H1 (cell line): ENCODE results near the gene OVCA2. TPM values are rescaled to one million over a fixed set of nuclear protein-coding genes. Genes with fewer than 3 reads are reported as not detected.
A peak's percentile ranks its signal among the peaks of the same experiment; 100 is the strongest.

Experiments used
- CTCF ChIA-PET: fragments of 300-600 bp; sonication (Branson Sonifier 250); formaldehyde crosslinking; loops from one replicate; lab custom pipeline; 2021; ENCODE audit not compliant: partially characterized antibody; lab: Charles Lee
- POLR2A ChIA-PET: fragments of 300-600 bp; sonication (Branson Sonifier 250); formaldehyde crosslinking; loops from one replicate; lab custom pipeline; 2021; ENCODE audit warnings: inconsistent platforms; ENCODE audit not compliant: partially characterized antibody; lab: Charles Lee
- DNase-seq, 2 experiments: peaks; one replicate each; pipeline versions ENCODE4 v3.0.0 to v3.0.0-alpha.2; 2010 to 2022; ENCODE audit warnings: low spot score in 2 of 2, low read depth in 1 of 2, mixed read lengths in 1 of 2
- FAIRE-seq: peaks from 2 replicates; lab custom pipeline; 2011; peaks lifted over from hg19 to GRCh38; lab: Jason Lieb, UNC
- H2AFZ ChIP-seq: 2 replicates; pipeline ENCODE4 v1.8.1; 2012; ENCODE audit warnings: low read length, inconsistent platforms
- H2AK5ac ChIP-seq: 2 replicates; pipeline ENCODE4 v1.6.1; 2013; ENCODE audit warnings: low read depth, low read length
- H2BK120ac ChIP-seq: replicated peaks from 2 replicates; pipeline ENCODE3; 2013; ENCODE audit warnings: low read depth, low read length, inconsistent platforms
- H2BK12ac ChIP-seq: 2 replicates; pipeline ENCODE4 v1.6.1; 2013; ENCODE audit warnings: low read depth, low read length
- H2BK15ac ChIP-seq: 2 replicates; pipeline ENCODE4 v1.6.1; 2013; ENCODE audit warnings: low read length
- H2BK20ac ChIP-seq: 2 replicates; pipeline ENCODE4 v1.6.1; 2013; ENCODE audit warnings: low read length
- H2BK5ac ChIP-seq: 2 replicates; pipeline ENCODE4 v1.6.1; 2013; ENCODE audit warnings: low read depth, low read length
- H3K14ac ChIP-seq: 2 replicates; pipeline ENCODE4 v1.6.1; 2013; ENCODE audit warnings: inconsistent platforms; ENCODE audit not compliant: insufficient read length
- H3K18ac ChIP-seq: 2 replicates; pipeline ENCODE4 v1.6.1; 2013; ENCODE audit warnings: low read length; ENCODE audit errors: extremely low read depth
- H3K23ac ChIP-seq: 2 replicates; pipeline ENCODE4 v1.6.1; 2013; ENCODE audit warnings: inconsistent platforms; ENCODE audit not compliant: insufficient read length
- H3K23me2 ChIP-seq: 2 replicates; pipeline ENCODE4 v1.6.1; 2013; ENCODE audit warnings: low read depth, low read length
- H3K27ac ChIP-seq: 2 replicates; pipeline ENCODE4 v1.6.1; 2011; ENCODE audit warnings: low read depth, low read length, inconsistent platforms
- H3K27me3 ChIP-seq, 4 experiments: replicated peaks in 1 of 4; 1 replicate in 1 of 4; 2 replicates in 3 of 4; pipeline versions ENCODE4 v1.6.1 to v1.8.1; 2011 to 2013; ENCODE audit warnings: low read length in 3 of 4, mild to moderate bottlenecking in 3 of 4, inconsistent platforms in 2 of 4, mixed read lengths in 2 of 4, moderate library complexity in 1 of 4; ENCODE audit not compliant: control insufficient read depth in 3 of 4, insufficient read depth in 3 of 4; ENCODE audit errors: extremely low read depth in 1 of 4
- H3K36me3 ChIP-seq, 4 experiments: 2 replicates each; pipeline versions ENCODE4 v1.6.1 to v1.8.1; 2011 to 2013; ENCODE audit warnings: mild to moderate bottlenecking in 4 of 4, low read length in 3 of 4, moderate library complexity in 2 of 4, control low read depth in 1 of 4, inconsistent platforms in 1 of 4; ENCODE audit not compliant: insufficient read depth in 4 of 4, control insufficient read depth in 2 of 4
- H3K4ac ChIP-seq: replicated peaks from 2 replicates; pipeline ENCODE3; 2013; ENCODE audit warnings: low read length, low read depth, mixed read lengths, inconsistent platforms; ENCODE audit not compliant: insufficient read length
- H3K4me1 ChIP-seq, 4 experiments: replicated peaks in 1 of 4; 1 replicate in 1 of 4; 2 replicates in 3 of 4; pipeline versions ENCODE4 v1.6.1 to v1.8.1; 2011 to 2013; ENCODE audit warnings: low read length in 3 of 4, inconsistent platforms in 2 of 4, mixed read lengths in 1 of 4; ENCODE audit not compliant: insufficient read depth in 4 of 4, control insufficient read depth in 3 of 4
- H3K4me2 ChIP-seq, 2 experiments: 2 replicates each; pipeline versions ENCODE4 v1.6.1 to v1.8.1; 2011 to 2013; ENCODE audit warnings: low read depth in 2 of 2, low read length in 2 of 2, control low read depth in 1 of 2, inconsistent platforms in 1 of 2, mild to moderate bottlenecking in 1 of 2; ENCODE audit not compliant: insufficient read depth in 1 of 2
- H3K4me3 ChIP-seq, 4 experiments: fragments of 200-600, 300-600 bp in 1 of 4; sonication (generic), shearing (Covaris generic), sonication (Bioruptor Twin) in 1 of 4; 2 replicates each; pipeline versions ENCODE4 v1.5.1 to v1.8.1; 2011 to 2016; ENCODE audit warnings: low read length in 4 of 4, low read depth in 3 of 4, control low read depth in 2 of 4, inconsistent platforms in 2 of 4, mild to moderate bottlenecking in 2 of 4, mixed read lengths in 1 of 4, moderate library complexity in 1 of 4; ENCODE audit not compliant: insufficient read depth in 2 of 4; ENCODE audit errors: extremely low read depth in 1 of 4
- H3K56ac ChIP-seq: replicated peaks from 2 replicates; pipeline ENCODE3; 2013; ENCODE audit warnings: low read depth, mild to moderate bottlenecking, mixed read lengths, low read length, inconsistent platforms; ENCODE audit not compliant: insufficient read length
- H3K79me1 ChIP-seq: 2 replicates; pipeline ENCODE4 v1.6.1; 2013; ENCODE audit warnings: low read depth, low read length, control low read depth
- H3K79me2 ChIP-seq, 2 experiments: 2 replicates each; pipeline versions ENCODE4 v1.6.1 to v1.8.1; 2012 to 2013; ENCODE audit warnings: low read length in 2 of 2, mild to moderate bottlenecking in 2 of 2, inconsistent platforms in 1 of 2; ENCODE audit not compliant: insufficient read depth in 2 of 2, control insufficient read depth in 1 of 2
- H3K9ac ChIP-seq, 4 experiments: replicated peaks in 1 of 4; 1 replicate in 1 of 4; 2 replicates in 3 of 4; pipeline versions ENCODE4 v1.6.1 to v1.8.1; 2011 to 2013; ENCODE audit warnings: low read depth in 3 of 4, low read length in 3 of 4, control low read depth in 2 of 4, mild to moderate bottlenecking in 2 of 4, moderate library complexity in 2 of 4, inconsistent platforms in 1 of 4; ENCODE audit errors: extremely low read depth in 1 of 4
- H3K9me3 ChIP-seq, 2 experiments: 2 replicates each; pipeline versions ENCODE4 v1.6.1 to v1.8.1; 2012 to 2013; ENCODE audit warnings: mild to moderate bottlenecking in 2 of 2, moderate library complexity in 2 of 2, control low read depth in 1 of 2, inconsistent platforms in 1 of 2, low read depth in 1 of 2, low read length in 1 of 2, mixed read lengths in 1 of 2; ENCODE audit not compliant: insufficient read depth in 2 of 2
- H4K20me1 ChIP-seq, 2 experiments: replicated peaks in 1 of 2; 2 replicates each; pipeline versions ENCODE3 to v1.8.1; 2011 to 2013; ENCODE audit warnings: inconsistent platforms in 2 of 2, low read length in 2 of 2, mild to moderate bottlenecking in 1 of 2; ENCODE audit not compliant: insufficient read depth in 2 of 2, control insufficient read depth in 1 of 2
- H4K5ac ChIP-seq: 2 replicates; pipeline ENCODE4 v1.6.1; 2013; ENCODE audit warnings: low read length, low read depth, mixed read lengths, inconsistent platforms; ENCODE audit not compliant: insufficient read length
- H4K8ac ChIP-seq: 2 replicates; pipeline ENCODE4 v1.8.0; 2013; ENCODE audit warnings: mild to moderate bottlenecking, moderate library complexity, low read length, inconsistent platforms; ENCODE audit not compliant: insufficient read depth; ENCODE audit errors: extremely low read depth
- H4K91ac ChIP-seq: replicated peaks from 2 replicates; pipeline ENCODE3; 2013; ENCODE audit warnings: low read length, mixed read lengths, inconsistent platforms; ENCODE audit not compliant: insufficient read length
- ASH2L ChIP-seq: fragments of 200-600, 300-600 bp; sonication (generic); IDR thresholded peaks from one replicate; pipeline ENCODE4 v1.7.1; 2017; ENCODE audit warnings: low read length
- BACH1 ChIP-seq: IDR thresholded peaks from 2 replicates; pipeline ENCODE4 v1.6.1; 2012; ENCODE audit warnings: low read length, improper control_type of control experiment
- CHD1 ChIP-seq: IDR thresholded peaks from 2 replicates; pipeline ENCODE4 v1.6.1; 2012; ENCODE audit warnings: low read depth, low read length, improper control_type of control experiment
- E2F6 ChIP-seq: IDR thresholded peaks from 2 replicates; pipeline ENCODE4 v1.6.1; 2012; ENCODE audit warnings: inconsistent platforms
- GABPA ChIP-seq: IDR thresholded peaks from 2 replicates; pipeline ENCODE4 v1.6.1; 2011; ENCODE audit warnings: mild to moderate bottlenecking, low read length, moderate library complexity, borderline replicate concordance; ENCODE audit not compliant: insufficient read depth
- NANOG ChIP-seq: IDR thresholded peaks from 2 replicates; pipeline ENCODE4 v1.6.1; 2011; ENCODE audit warnings: low read length, low read depth, mild to moderate bottlenecking, inconsistent platforms; ENCODE audit not compliant: insufficient read depth, poor library complexity, severe bottlenecking
- PHF8 ChIP-seq: fragments of 200-600 bp; sonication (generic); conservative IDR thresholded peaks from 2 replicates; pipeline ENCODE4 v1.7.1; 2012; ENCODE audit warnings: low read depth, mild to moderate bottlenecking, inconsistent platforms, low read length, moderate library complexity
- POLR2A ChIP-seq, 2 experiments: IDR thresholded peaks; 1 replicate in 1 of 2; 2 replicates in 1 of 2; pipeline ENCODE4 v1.6.1; 2011; ENCODE audit warnings: low read depth in 2 of 2, low read length in 2 of 2, mild to moderate bottlenecking in 2 of 2; ENCODE audit errors: control extremely low read depth in 1 of 2
- RNF2 ChIP-seq: fragments of 200-900, 300-1000 bp; sonication (generic); IDR thresholded peaks from 2 replicates; pipeline ENCODE4 v1.7.1; 2016; ENCODE audit warnings: borderline replicate concordance, low read depth, mild to moderate bottlenecking, antibody characterized with exemption, low read length; ENCODE audit not compliant: poor library complexity, severe bottlenecking; ENCODE audit errors: missing control alignments
- SIX5 ChIP-seq: IDR thresholded peaks from 2 replicates; pipeline ENCODE4 v1.6.1; 2011; ENCODE audit warnings: mild to moderate bottlenecking, low read depth, low read length
- TAF1 ChIP-seq: IDR thresholded peaks from 2 replicates; pipeline ENCODE4 v1.6.1; 2011; ENCODE audit warnings: mild to moderate bottlenecking, low read depth, low read length
- TCF12 ChIP-seq: IDR thresholded peaks from 2 replicates; pipeline ENCODE4 v1.6.1; 2011; ENCODE audit warnings: low read depth, mild to moderate bottlenecking, low read length
- WGBS, 2 experiments: shearing (Covaris generic) in 1 of 2; methylation state at CpG; one replicate each; pipeline versions ENCODE4 v1.1.6 to v1.1.7; 2013 to 2015; ENCODE audit warnings: low lambda C conversion rate in 2 of 2, mixed read lengths in 2 of 2, inconsistent platforms in 1 of 2, low coverage in 1 of 2, missing lambda C conversion rate in 1 of 2; ENCODE audit not compliant: insufficient replicate concordance in 2 of 2, insufficient coverage in 1 of 2, insufficient read length in 1 of 2; ENCODE audit errors: extremely low coverage in 1 of 2, missing lambda C conversion rate in 1 of 2; 5-methylcytosine and 5-hydroxymethylcytosine counted together
- polyA plus RNA-seq, 7 experiments: library from polyadenylated mRNA; depleted of rRNA in 3 of 7; stranded (reverse) in 5 of 7; unstranded in 2 of 7; fragments of >200 nt in 5 of 7; fragments of 200-250 nt in 2 of 7; gene quantifications; 1 replicate in 5 of 7; 2 replicates in 1 of 7; 4 replicates in 1 of 7; pipeline versions ENCODE4 v1.2.1 to v1.2.3, GENCODE V29; 2011 to 2013; ENCODE audit warnings: missing spikeins in 2 of 7, mixed read lengths in 2 of 7
- total RNA-seq: library from RNA; stranded (reverse); fragmentation: NEBNext Ultra II Directional; extraction: Animal tissue kit (Norgen Biotek cat#: 25700); gene quantifications from 2 replicates; pipeline ENCODE4 v1.2.1, GENCODE V29; 2021

The OVCA2 gene
- total and polyA plus RNA-seq, 2 of the 8 experiments (the other 6 are each of a cell fraction or from before 2014, with no cell fraction given) = 15.3 to 37.0 TPM

- 63% methylated on average over 16 of the region's 16 CpGs; no CpG with 5 or more reads in 1 of the 2 experiments for WGBS, 2 experiments
- Histone ChIP-seq H3K79me2 (no peaks in the 10 kb centered on the region), H3K23ac (no peak overlapping the region), H3K23me2 (peaks cover 5% of the 10 kb centered on the region; the same call in 1 of the 2 replicates), H3K79me1 (peaks cover 4% of the 10 kb centered on the region), H2BK12ac (no peak overlapping the region), H4K5ac (no peak overlapping the region), H2BK15ac (no peak overlapping the region; the same call in 1 of the 2 replicates), H4K20me1 (peaks cover 0 to 7% of the 10 kb centered on the region in 2 experiments), H3K4ac (no peak overlapping the region), H3K18ac (no peak overlapping the region), H3K56ac (no peak overlapping the region), H3K9ac (no peak overlapping the region; a peak in 1 of 7 replicates), H3K27ac (no peak overlapping the region), H2AK5ac (no peak overlapping the region), H3K4me1 (peaks cover 0 to 6% (median 5%) of the 10 kb centered on the region in 4 experiments; a peak in 4 of 7 replicates), H3K27me3 (peaks cover 0 to 2% (median 0%) of the 10 kb centered on the region in 4 experiments; a peak in 1 of 7 replicates), H3K4me3 (peak overlapping the region; percentile 58 to 82 (median 71)), H3K9me3 (no peaks in the 10 kb centered on the region), H2BK120ac (no peak overlapping the region), H4K8ac (no peak overlapping the region), H3K14ac (no peak overlapping the region), H3K4me2 (peak overlapping the region; percentile 61 to 91), H3K36me3 (peaks cover 0 to 14% (median 3%) of the 10 kb centered on the region in 4 experiments; a peak in 5 of 8 replicates), H2BK20ac (no peak overlapping the region), H2AFZ (no peak overlapping the region; the same call in 1 of the 2 replicates), H4K91ac (no peak overlapping the region), H2BK5ac (no peak overlapping the region)
- ChIA-PET CTCF (interaction anchor here (0.9 to 3.1 kb wide), 17 partner anchors 9 to 241 kb away, joined by 3 to 17 read pairs (median 4); partner anchors contain the start of genes DPH1 and RTN4RL1), POLR2A (interaction anchor here (0.7 to 1.6 kb wide), 4 partner anchors 25 to 132 kb away, joined by 3 read pairs; no protein-coding TSS in a partner anchor)
- FAIRE-seq = no peak
- no peak for DNase-seq
- no peak for TF ChIP-seq CHD1
- no peak for TF ChIP-seq GABPA
- no peak for TF ChIP-seq RNF2
- TF ChIP-seq E2F6 = no peak
- TF ChIP-seq NANOG = no peak
- TF ChIP-seq SIX5 = no peak
- TF ChIP-seq BACH1 = no peak
- no peak for TF ChIP-seq TAF1
- TF ChIP-seq POLR2A (IDR thresholded peaks at IDR 0.05; ENCODE audit: control extremely low read depth in 1 of 2, low read depth in 2 of 2, low read length in 2 of 2) = no peak
- no peak for TF ChIP-seq ASH2L
- no peak for TF ChIP-seq PHF8
- no peak for TF ChIP-seq TCF12
Measured at GRCh38 chr17:2040942-2041560, 771 bp upstream of the OVCA2 start.
